Measurements from ENCODE around the gene ABCC11.
"Not testable (repeated sequence)": the region's sequence is repeated elsewhere in the genome, so short reads cannot be mapped to it uniquely, and the experiment has no call there.

ABCC11 gene

GRCh38 chr16:48201515-48202201, 45.7 kb downstream of the ABCC11 start:
- DNase-seq (ENCODE audit: low spot score) = no peak

- DNase-seq (ENCODE audit: low spot score) = no peak
Measured at GRCh38 chr16:48197294-48197693, 50.0 kb downstream of the ABCC11 start.

GRCh38 chr16:48194828-48195556, 52.3 kb downstream of the ABCC11 start:
- DNase-seq (ENCODE audit: low spot score) = peak; percentile 68

GRCh38 chr16:48193846-48194245, 53.5 kb downstream of the ABCC11 start:
- DNase-seq (ENCODE audit: low spot score) = no peak

- DNase-seq (ENCODE audit: low spot score) = peak; percentile 10
Measured at GRCh38 chr16:48188449-48189102, 58.8 kb downstream of the ABCC11 start.

GRCh38 chr16:48187779-48188178, 59.6 kb downstream of the ABCC11 start:
- DNase-seq (ENCODE audit: low spot score) = no peak

DNA sequence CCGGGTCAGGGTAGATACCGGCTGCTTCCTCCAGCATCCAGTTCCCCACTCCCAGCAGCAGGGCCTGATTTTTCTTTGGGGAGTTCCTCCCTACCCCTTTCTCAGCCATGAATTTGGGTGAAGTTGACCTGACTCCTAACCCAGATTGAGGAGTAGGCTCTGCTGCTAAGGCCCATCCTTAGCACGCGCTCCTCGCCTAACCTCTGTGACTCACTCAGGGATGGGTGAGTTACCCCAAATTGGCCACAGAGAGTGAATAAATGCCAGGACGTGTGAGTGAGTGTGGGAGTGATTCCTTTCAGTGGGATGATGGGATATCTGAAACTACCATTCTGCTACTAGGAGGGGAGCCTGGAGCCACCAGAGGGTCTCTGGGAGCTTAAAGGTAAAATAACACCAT, 62.7 kb downstream of the ABCC11 start:
- DNase-seq (ENCODE audit: low spot score) = no peak

DNA sequence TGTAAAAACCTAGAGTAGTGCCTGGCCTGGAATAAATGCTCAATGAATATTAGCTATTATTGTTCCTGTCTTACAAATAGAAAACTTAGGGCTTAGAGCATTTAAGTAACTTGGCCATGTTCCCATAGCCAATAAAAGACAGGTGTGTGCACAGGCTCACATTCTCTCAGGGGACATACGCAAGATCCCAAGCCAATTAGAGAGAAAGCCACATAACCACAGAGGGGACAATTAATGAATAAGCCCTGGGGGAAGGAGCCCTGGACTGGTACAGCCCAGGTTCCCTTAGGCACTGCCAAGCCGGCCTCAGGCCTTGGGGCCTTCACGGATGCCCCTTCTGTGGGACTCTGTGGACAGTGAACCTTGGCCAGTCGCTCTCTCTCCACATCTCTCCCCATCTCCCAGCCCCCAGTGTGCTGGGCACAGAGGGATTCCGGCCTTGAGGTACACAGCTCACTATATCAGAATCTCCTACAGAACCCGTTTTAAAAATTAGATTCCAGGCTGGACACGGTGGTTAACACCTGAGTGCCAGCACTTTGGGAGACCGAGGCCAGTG, 64.3 kb downstream of the ABCC11 start:
- DNase-seq (ENCODE audit: low spot score) = no peak

DNA sequence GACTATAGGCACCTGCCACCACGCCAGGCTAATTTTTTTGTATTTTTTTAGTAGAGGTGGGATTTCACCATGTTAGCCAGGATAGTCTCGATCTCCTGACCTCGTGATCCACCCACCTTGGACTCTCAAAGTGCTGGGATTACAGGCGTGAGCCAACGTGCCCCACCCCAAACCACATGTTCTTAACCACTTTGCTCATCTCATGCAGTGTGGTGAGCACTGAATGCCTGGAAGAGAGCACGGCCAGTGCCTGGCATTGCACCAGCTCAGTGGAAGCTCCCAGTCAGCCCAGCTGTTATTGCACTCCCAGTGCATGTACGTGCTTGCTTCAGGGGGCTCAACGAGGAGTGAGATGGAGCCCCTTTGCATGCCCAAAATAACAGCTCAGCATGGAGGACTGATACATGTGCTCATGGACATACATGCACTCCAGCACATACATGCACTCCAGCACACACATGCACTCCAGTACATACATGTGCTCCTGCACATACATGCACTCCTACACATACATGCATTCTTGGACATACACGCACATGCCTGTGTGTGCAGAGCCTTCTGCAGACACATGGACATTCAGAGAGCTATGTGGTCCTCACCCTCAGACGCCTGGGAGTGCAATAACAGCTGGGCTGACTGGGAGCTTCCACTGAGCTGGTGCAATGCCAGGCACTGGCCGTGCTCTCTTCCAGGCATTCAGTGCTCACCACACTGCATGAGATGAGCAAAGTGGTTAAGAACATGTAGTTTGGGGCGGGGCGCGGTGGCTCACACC, 65.4 kb downstream of the ABCC11 start:
- not testable (repeated sequence) for DNase-seq (ENCODE audit: low spot score)

DNA sequence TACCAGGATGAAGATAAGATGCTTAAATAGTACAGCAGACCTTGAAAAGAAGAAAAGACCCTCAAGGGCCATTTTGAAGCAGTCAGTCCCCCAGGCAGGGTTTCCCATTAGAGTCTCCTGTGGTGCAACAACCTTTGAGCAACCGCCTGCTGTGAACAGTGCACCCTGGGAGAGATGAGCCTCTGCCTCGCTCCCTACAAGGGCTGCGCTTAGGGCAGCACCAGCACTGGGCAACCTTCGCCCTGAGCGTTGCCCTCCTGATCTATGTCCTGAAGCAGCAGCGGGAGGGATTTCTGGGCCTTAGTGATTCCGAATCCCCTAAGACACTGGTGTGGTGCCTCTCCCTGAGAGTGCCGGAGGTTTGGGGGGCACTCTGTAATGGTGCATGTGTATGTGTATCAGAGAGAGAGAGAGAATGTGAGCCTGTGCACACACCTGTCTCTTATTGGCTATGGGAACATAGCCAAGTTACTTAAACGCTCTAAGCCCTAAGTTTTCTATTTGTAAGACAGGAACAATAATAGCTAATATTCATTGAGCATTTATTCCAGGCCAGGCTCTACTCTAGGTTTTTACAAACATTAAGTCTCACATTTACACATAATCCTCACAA, 66.4 kb downstream of the ABCC11 start:
- no peak for DNase-seq (ENCODE audit: low spot score)

DNA sequence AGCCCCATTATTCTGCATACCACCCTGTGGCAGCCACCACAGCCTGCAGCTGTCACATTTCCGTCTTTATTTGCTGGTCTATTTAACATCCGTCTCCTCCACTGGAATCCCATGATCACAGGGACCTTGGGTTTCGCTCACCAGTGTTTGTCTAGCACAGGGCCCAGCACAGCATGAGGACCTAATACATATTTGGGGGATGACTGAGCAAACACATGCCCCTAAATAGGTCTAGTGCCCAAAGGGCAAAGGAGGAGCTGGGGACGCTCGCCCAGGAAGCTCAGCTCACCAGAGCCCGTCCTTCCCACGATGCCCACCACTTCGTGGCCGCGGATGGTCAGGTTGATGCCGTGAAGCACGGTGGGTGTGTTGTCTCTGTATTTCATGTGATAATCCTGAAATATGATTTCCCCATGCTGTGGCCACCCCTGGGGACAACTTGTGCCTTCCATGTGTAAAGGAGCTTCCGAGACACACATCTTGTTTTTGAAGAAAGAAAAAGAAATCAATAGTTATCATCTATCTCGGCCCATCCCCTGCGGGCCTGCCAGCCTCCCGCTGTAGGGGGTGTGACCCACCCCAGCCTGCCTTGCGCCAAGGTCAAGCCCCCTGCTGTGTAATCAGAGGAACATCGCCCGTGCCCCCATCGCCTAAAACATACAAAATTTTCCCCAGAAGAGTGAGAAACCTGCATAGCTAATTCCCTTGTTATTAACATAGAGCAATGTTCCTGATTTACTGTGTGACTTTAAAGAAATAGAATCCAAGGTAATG, 70.5 kb downstream of the ABCC11 start:
- no peak for DNase-seq (ENCODE audit: low spot score)

GRCh38 chr16:48173889-48174288, 73.5 kb downstream of the ABCC11 start:
- no peak for DNase-seq (ENCODE audit: low spot score)

DNA sequence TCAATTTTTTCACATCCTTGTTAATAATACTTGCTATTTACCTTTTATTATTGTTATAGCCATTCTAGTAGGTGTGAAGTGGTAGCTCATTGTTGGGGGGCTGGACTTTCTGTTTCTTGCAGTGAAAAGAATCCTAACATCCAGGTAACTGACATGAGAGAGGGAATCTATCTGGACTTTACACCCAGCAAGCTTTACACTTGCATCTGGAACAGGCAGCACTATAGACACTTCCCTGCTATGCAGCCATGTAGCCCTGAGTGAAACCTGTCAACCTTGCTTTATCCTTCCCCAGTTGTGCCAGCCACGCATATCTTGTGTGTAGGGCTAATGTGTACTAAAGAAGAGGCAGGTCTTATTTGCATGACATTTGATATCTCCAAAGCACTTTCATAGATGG, 74.7 kb downstream of the ABCC11 start:
- DNase-seq (ENCODE audit: low spot score) = no peak

- no peak for DNase-seq (ENCODE audit: low spot score)
Measured at GRCh38 chr16:48169896-48170295, 77.4 kb downstream of the ABCC11 start.

DNA sequence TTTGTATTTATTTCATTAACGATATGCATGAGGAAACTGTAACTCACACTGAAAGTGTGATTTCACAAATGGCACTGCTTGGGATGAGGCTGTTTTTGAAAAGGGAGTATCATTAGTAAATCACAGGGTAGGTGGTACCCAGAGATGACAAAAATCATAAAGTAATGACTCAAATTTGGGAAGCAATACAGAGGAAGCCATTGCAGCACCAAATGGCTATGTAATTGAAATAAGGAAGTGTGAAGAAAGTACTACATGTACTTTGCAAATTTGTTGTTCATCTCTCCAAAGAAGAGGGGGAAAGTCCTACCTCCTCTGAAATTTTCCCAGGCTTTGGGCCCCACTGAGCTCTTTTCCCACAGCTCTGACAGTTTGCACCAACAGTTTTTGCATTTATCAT, 79.3 kb downstream of the ABCC11 start:
- no peak for DNase-seq (ENCODE audit: low spot score)

DNA sequence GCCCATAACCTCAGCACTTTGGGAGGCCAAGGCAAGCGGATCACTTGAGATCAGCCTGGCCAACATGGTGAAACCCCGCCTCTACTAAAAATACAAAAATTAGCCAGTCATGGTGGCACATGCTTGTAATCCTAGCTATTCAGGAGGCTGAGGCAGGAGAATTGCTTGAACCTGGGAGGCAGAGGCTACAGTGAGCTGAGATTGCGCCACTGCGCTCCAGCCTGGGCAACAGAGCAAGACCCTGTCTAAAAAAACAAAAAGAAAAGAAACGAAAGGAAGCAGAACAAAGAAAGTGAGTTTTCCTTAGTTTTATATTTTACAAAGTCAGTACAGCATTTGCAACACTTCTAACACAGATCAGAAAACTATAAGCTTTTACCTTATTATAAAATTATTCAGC, 80.7 kb downstream of the ABCC11 start:
- not testable (repeated sequence) for DNase-seq (ENCODE audit: low spot score)

GRCh38 chr16:48165961-48166578, 81.3 kb downstream of the ABCC11 start:
- DNase-seq (ENCODE audit: low spot score) = no peak

DNA sequence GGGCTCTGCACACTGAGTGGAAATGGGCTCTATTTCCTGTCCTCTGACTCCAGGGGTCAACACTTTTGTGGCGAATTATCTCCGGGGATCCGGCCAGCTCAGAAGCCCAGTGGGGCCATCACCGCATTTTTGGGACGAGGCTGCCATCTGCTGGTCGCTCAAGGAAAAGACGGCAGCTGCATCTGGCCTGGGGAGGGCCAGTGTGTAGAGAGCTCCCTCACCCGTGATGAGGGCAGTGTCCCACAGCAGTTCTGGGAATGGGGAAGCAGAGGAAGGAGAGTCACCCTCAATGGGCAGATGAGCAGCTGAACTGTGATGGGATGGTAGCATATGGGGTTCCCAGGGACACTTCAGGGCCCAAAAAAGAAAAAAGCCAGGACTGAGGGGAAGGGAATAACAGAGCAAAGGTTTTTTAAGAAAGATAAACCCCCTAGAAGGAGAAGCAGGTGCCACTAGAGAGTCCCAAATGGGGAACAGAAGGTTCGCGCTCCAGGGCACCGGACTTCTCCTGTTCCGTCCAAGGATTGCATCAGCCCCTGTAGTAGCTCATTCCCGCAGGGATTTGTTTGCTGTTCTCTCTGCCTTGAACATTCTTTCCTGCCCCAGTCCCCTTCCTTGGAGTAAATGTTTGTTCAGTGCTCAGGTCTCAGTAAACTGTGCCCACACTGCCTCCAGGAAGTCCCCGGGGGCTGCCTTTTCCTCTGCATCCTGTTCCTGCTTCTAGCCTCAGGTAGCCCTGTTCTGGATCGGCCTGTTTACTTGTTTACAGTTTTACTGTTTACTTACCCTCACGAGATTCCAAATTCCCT, 82.2 kb downstream of the ABCC11 start:
- peak; percentile 72 for DNase-seq (ENCODE audit: low spot score)

DNA sequence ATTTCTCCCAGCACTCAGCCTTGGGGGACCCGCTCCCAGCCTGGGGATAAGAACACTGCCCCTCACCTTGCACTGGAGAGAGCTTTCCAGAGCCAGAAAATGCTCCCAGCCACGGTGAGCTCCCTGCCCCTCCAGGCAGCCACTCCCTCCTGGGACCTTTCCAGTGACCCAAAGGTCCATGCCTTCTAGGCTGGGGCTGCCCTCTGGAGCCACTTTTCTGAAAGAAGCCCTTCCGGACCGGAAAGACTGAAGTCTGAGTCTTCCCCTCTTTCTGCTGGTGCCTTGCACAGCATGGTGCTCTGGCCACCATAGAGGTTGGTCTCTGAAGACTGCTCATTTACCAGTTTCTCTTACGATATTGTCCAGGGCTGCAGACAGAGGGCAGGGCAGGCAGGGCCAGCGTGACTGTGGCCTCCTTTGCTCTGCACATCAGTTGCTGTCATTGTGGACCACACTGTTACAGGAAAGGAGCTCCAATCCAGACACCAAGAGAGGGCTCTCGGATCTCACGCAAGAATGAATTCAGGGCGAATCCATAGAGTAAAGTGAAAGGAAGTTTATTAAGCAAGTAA, 84.4 kb downstream of the ABCC11 start:
- no peak for DNase-seq (ENCODE audit: low spot score)
